K562 (cell line): ENCODE results near the gene TMEM260. TPM values are rescaled to one million over a fixed set of nuclear protein-coding genes. Genes with fewer than 3 reads are reported as not detected.

Experiments used
- ATAC-seq: fragments of 200-7000 bp; cut with Tn5 transposase; 3 replicates; pipeline ENCODE4 v1.9.1; 2020; ENCODE audit warnings: moderate library complexity
- BruUV-seq: library from RNA; stranded (reverse); fragments of 400-500 nt; replicated peaks from 2 replicates; lab custom pipeline; 2021; lab: Mats Ljungman, UMichigan
- CTCF ChIA-PET: fragments of 300-600 bp; formaldehyde crosslinking; extraction: SDS; loops from one replicate; lab custom pipeline; 2021; ENCODE audit warnings: low intra/inter-chr PET ratio; lab: Yijun Ruan, JAX
- POLR2A ChIA-PET: fragments of 300-600, 350-650 bp; sonication (Branson Sonifier 250); formaldehyde crosslinking; extraction: SDS; loops from one replicate; lab custom pipeline; 2021; ENCODE audit warnings: antibody characterized with exemption, inconsistent platforms; lab: Yijun Ruan, JAX
- DNase-seq, 4 experiments: peaks; one replicate each; pipeline versions ENCODE4 v3.0.0 to v3.0.0-alpha.2; 2011 to 2018; ENCODE audit warnings: low spot score in 3 of 4, mixed read lengths in 3 of 4; ENCODE audit errors: extremely low read depth in 1 of 4
- FAIRE-seq: peaks from 2 replicates; lab custom pipeline; 2011; peaks lifted over from hg19 to GRCh38; lab: Jason Lieb, UNC
- H2AFZ ChIP-seq: 2 replicates; pipeline ENCODE4 v1.6.0; 2011; ENCODE audit warnings: low read depth, low read length, control low read depth, inconsistent platforms
- H3K27ac ChIP-seq: fragments of 200-600 bp; 3 replicates; pipeline ENCODE4 v1.8.0; 2011; ENCODE audit warnings: low read depth, mild to moderate bottlenecking, control low read depth, inconsistent platforms, low read length, moderate library complexity, mixed read lengths; ENCODE audit errors: extremely low read depth
- H3K27me3 ChIP-seq, 2 experiments: fragments of 300-600 bp in 1 of 2; 2 replicates in 1 of 2; 3 replicates in 1 of 2; pipeline versions ENCODE4 v1.6.0 to v1.8.0; 2011; ENCODE audit warnings: inconsistent platforms in 2 of 2, low read length in 2 of 2, mild to moderate bottlenecking in 1 of 2, mixed read lengths in 1 of 2, moderate library complexity in 1 of 2; ENCODE audit not compliant: control insufficient read depth in 2 of 2, insufficient read depth in 2 of 2
- H3K36me3 ChIP-seq: fragments of 300-600 bp; 3 replicates; pipeline ENCODE4 v1.8.0; 2011; ENCODE audit warnings: mild to moderate bottlenecking, low read length, inconsistent platforms; ENCODE audit not compliant: control insufficient read depth, insufficient read depth
- H3K4me1 ChIP-seq, 2 experiments: fragments of 200-600 bp in 1 of 2; replicated peaks in 1 of 2; 2 replicates in 1 of 2; 3 replicates in 1 of 2; pipeline versions ENCODE4 v1.5.1 to v1.8.0; 2011; ENCODE audit warnings: inconsistent platforms in 2 of 2, low read length in 2 of 2, mild to moderate bottlenecking in 1 of 2, mixed read lengths in 1 of 2, moderate library complexity in 1 of 2; ENCODE audit not compliant: control insufficient read depth in 2 of 2, insufficient read depth in 2 of 2
- H3K4me2 ChIP-seq: 2 replicates; pipeline ENCODE4 v1.6.1; 2011; ENCODE audit warnings: low read length, control low read depth, inconsistent platforms, mixed read lengths; ENCODE audit not compliant: insufficient read depth
- H3K4me3 ChIP-seq: fragments of 200-600 bp; sonication (generic), shearing (Covaris generic); 2 replicates; pipeline ENCODE4 v1.5.1; 2016; ENCODE audit warnings: control low read depth, inconsistent platforms
- H3K79me2 ChIP-seq: fragments of 200-600 bp; 3 replicates; pipeline ENCODE4 v1.8.0; 2011; ENCODE audit warnings: low read length, inconsistent platforms; ENCODE audit not compliant: control insufficient read depth, insufficient read depth
- H3K9ac ChIP-seq, 2 experiments: 2 replicates each; pipeline versions ENCODE4 v1.6.0 to v1.6.1; 2011; ENCODE audit warnings: low read depth in 2 of 2, low read length in 2 of 2, control low read depth in 1 of 2, inconsistent platforms in 1 of 2, mild to moderate bottlenecking in 1 of 2, mixed read lengths in 1 of 2; ENCODE audit not compliant: insufficient read depth in 1 of 2
- H3K9me1 ChIP-seq: one replicate; pipeline ENCODE4 v1.6.0; 2011; ENCODE audit warnings: inconsistent platforms, mild to moderate bottlenecking, low read length, moderate library complexity; ENCODE audit not compliant: control insufficient read depth, insufficient read depth
- H3K9me3 ChIP-seq: replicated peaks from 2 replicates; pipeline ENCODE4 v1.5.1; 2011; ENCODE audit warnings: low read depth, low read length, inconsistent platforms; ENCODE audit not compliant: control insufficient read depth, insufficient read depth
- H4K20me1 ChIP-seq: replicated peaks from 2 replicates; pipeline ENCODE4 v1.6.1; 2011; ENCODE audit warnings: low read length, inconsistent platforms, mixed read lengths; ENCODE audit not compliant: control insufficient read depth, insufficient read depth
- ARNT ChIP-seq, 2 experiments: fragments of 450-650 bp; IDR thresholded peaks; 2 replicates each; pipeline ENCODE4 v1.6.1; 2016; ENCODE audit warnings: mild to moderate bottlenecking in 1 of 2
- C11orf30 ChIP-seq: fragments of 450-650 bp; IDR thresholded peaks from 2 replicates; pipeline ENCODE4 v1.6.1; 2016; ENCODE audit warnings: low read depth, mild to moderate bottlenecking
- GTF2F1 ChIP-seq: IDR thresholded peaks from 2 replicates; pipeline ENCODE4 v1.6.1; 2011; ENCODE audit warnings: low read depth, low read length, improper control_type of control experiment
- HLTF ChIP-seq: fragments of 450-650 bp; IDR thresholded peaks from 2 replicates; pipeline ENCODE4 v1.6.1; 2016
- HNRNPLL ChIP-seq: fragments of 200-400 bp; formaldehyde crosslinking; IDR thresholded peaks from 2 replicates; pipeline ENCODE4 v1.6.1; 2017; ENCODE audit warnings: low read length, low read depth, mild to moderate bottlenecking; ENCODE audit not compliant: poor library complexity, severe bottlenecking
- NRF1 ChIP-seq, 2 experiments: fragments of 450-650 bp; IDR thresholded peaks in 1 of 2; conservative IDR thresholded peaks in 1 of 2; 2 replicates each; pipeline ENCODE4 v1.6.1; 2014; ENCODE audit warnings: mild to moderate bottlenecking in 2 of 2
- POLR2H ChIP-seq: IDR thresholded peaks from 2 replicates; pipeline ENCODE4 v1.6.1; 2016; ENCODE audit warnings: missing genetic modification characterization, low read depth, mild to moderate bottlenecking, control low read depth, missing compliant biosample characterization, moderate library complexity
- RUNX1 ChIP-seq: sonication (generic); IDR thresholded peaks from 2 replicates; pipeline ENCODE4 v1.6.1; 2016; ENCODE audit warnings: antibody characterized with exemption, low read depth
- SNIP1 ChIP-seq: fragments of 450-650 bp; IDR thresholded peaks from 2 replicates; pipeline ENCODE4 v1.7.1; 2017; ENCODE audit warnings: low read depth, mild to moderate bottlenecking
- SRSF1 ChIP-seq: fragments of 200-400 bp; formaldehyde crosslinking; IDR thresholded peaks from 2 replicates; pipeline ENCODE4 v1.6.1; 2017; ENCODE audit warnings: mild to moderate bottlenecking, low read depth, low read length, moderate library complexity
- SRSF7 ChIP-seq: fragments of 200-400 bp; formaldehyde crosslinking; optimal IDR thresholded peaks from 2 replicates; pipeline ENCODE3; 2017; ENCODE audit warnings: mild to moderate bottlenecking, low read depth, low read length
- STAT5A ChIP-seq: IDR thresholded peaks from 2 replicates; pipeline ENCODE4 v1.6.1; 2012; ENCODE audit warnings: low read length, inconsistent platforms, borderline replicate concordance
- TCF7L2 ChIP-seq: fragments of 150-350 bp; IDR thresholded peaks from 2 replicates; pipeline ENCODE4 v1.6.1; 2016; ENCODE audit warnings: low read depth, mild to moderate bottlenecking, low read length, moderate library complexity
- ZBTB1 ChIP-seq: sonication (generic); formaldehyde crosslinking; IDR thresholded peaks from 2 replicates; pipeline ENCODE4 v1.8.1; 2023; ENCODE audit warnings: missing genetic modification reagents, low read depth, mild to moderate bottlenecking, borderline replicate concordance
- ZNF140 ChIP-seq: fragments of 250-450 bp; sonication (Bioruptor Pico); IDR thresholded peaks from 2 replicates; pipeline ENCODE4 v1.8.0; 2021; ENCODE audit warnings: moderate library complexity, mild to moderate bottlenecking, inconsistent platforms
- ZNF311 ChIP-seq: fragments of 250-450 bp; sonication (Bioruptor Pico); IDR thresholded peaks from 2 replicates; pipeline ENCODE4 v1.4.0; 2020; ENCODE audit warnings: mild to moderate bottlenecking, moderate library complexity
- ZSCAN32 ChIP-seq: fragments of 450-650 bp; formaldehyde crosslinking; IDR thresholded peaks from 2 replicates; pipeline ENCODE4 v1.4.0; 2020; ENCODE audit warnings: mild to moderate bottlenecking, moderate library complexity
- WGBS: fragments of 100-300 bp; shearing (Covaris generic); methylation state at CpG from one replicate; pipeline ENCODE4 v1.1.6; 2016; ENCODE audit warnings: low coverage, mixed read lengths; ENCODE audit not compliant: insufficient coverage; ENCODE audit errors: missing lambda C conversion rate; 5-methylcytosine and 5-hydroxymethylcytosine counted together
- in situ Hi-C: fragments of 300-500 bp; cut with MboI; formaldehyde crosslinking; loops from 4 replicates; pipeline ENCODE4 v1.15.0; 2018; ENCODE audit warnings: inconsistent platforms, mixed read lengths
- intact Hi-C: fragments of 100-400 bp; cut with micrococcal nuclease; formaldehyde crosslinking; loops from 2 replicates; pipeline ENCODE4 v1.14.2; 2022
- polyA plus RNA-seq, 8 experiments: library from polyadenylated mRNA; depleted of rRNA in 4 of 8; stranded (reverse) in 5 of 8; unstranded in 3 of 8; fragments of >200 nt; fragmentation: Nextera tagmentation in 2 of 8; fragmentation: Illumina TruSeq in 1 of 8; extraction: Ambion mirVana in 2 of 8; extraction: Trizol in 1 of 8; gene quantifications; 2 replicates each; pipeline versions ENCODE4 v1.2.1 to v1.2.3, GENCODE V29; 2011 to 2014; ENCODE audit warnings: inconsistent platforms in 1 of 8, missing spikeins in 1 of 8
- total RNA-seq, 7 experiments: library from RNA; depleted of rRNA in 6 of 7; stranded (reverse); fragments of >200 nt in 6 of 7; fragmentation: Illumina TruSeq in 2 of 7; extraction: Trizol in 2 of 7; gene quantifications; 2 replicates each; pipeline versions ENCODE4 v1.2.1 to v1.2.3, GENCODE V29; 2011 to 2021; ENCODE audit warnings: low replicate concordance in 1 of 7
- TF ChIP-seq, protein P1 (sequence below): fragments of 450-650 bp; IDR thresholded peaks from 2 replicates; pipeline ENCODE4 v1.7.0; 2016; ENCODE audit warnings: borderline replicate concordance

The TMEM260 gene
- total and polyA plus RNA-seq, 9 of the 15 experiments (the other 6 are each of a cell fraction or from before 2014, with no cell fraction given): 2.2 to 9.4 (median 6.0) TPM

DNA sequence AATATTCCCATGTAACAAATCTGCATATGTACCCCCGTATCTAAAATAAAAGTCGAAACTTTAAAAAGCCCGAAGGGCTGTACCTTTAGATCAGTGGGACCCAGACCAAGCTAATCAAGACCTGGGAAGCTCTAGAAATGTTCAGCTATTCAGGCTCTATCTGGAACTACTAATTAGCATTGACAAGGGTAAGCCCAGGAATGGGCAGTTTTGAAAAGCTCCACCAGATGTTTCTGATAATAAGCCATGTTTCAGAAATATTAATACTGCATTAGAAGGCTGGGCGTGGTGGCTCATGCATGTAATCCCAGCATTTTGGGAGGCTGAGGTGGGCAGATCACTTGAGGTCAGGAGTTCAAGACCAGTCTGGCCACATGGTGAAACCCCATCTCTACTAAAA lies 20.4 kb upstream of the TMEM260 start:
- WGBS: 0% methylated on average over 4 of the region's 4 CpGs
- no TSS peak for BruUV-seq
- Histone ChIP-seq H3K27me3 (no peaks in the 10 kb centered on the region; a peak in 1 of 5 replicates), H3K4me2 (no peak overlapping the region), H3K79me2 (no peaks in the 10 kb centered on the region), H3K27ac (no peak overlapping the region), H3K36me3 (no peaks in the 10 kb centered on the region), H3K9ac (no peak overlapping the region), H3K4me1 (no peaks in the 10 kb centered on the region; a peak in 2 of 5 replicates), H2AFZ (no peak overlapping the region), H4K20me1 (no peaks in the 10 kb centered on the region), H3K9me3 (no peaks in the 10 kb centered on the region), H3K4me3 (no peak overlapping the region), H3K9me1 (no peaks in the 10 kb centered on the region)
- no peak for DNase-seq
- ChIA-PET CTCF (no interaction called here), POLR2A (interaction anchor here (0.6 to 1.3 kb wide), 2 partner anchors 30 to 1967 kb away, joined by 3 read pairs; no protein-coding TSS in a partner anchor)
- intact Hi-C loops: loop anchor here (5.0 kb wide), 2 partner anchors 103 to 758 kb away; no protein-coding TSS in a partner anchor
- ATAC-seq: no peak
- in situ Hi-C loops: loop anchor here (10.0 to 25.0 kb wide), 2 partner anchors 503 to 756 kb away; no protein-coding TSS in a partner anchor
- TF ChIP-seq GTF2F1 (no peak), HNRNPLL (no peak), ZNF140 (no peak), TCF7L2 (no peak), NRF1 (conservative IDR thresholded peaks at IDR 0.05 in 1 of 2, IDR thresholded peaks at IDR 0.05 in 1 of 2) (no peak), ZBTB1 (CRISPR knock-in tag) (no peak), SRSF1 (no peak), SRSF7 (no peak), ZNF311 (CRISPR knock-in tag) (no peak), C11orf30 (no peak), ZSCAN32 (CRISPR knock-in tag) (no peak), RUNX1 (no peak), HLTF (no peak), POLR2H (tag) (no peak), SNIP1 (no peak), STAT5A (no peak), ARNT (IDR thresholded peaks at IDR 0.05) (no peak)
- TF ChIP-seq, protein P1, sequence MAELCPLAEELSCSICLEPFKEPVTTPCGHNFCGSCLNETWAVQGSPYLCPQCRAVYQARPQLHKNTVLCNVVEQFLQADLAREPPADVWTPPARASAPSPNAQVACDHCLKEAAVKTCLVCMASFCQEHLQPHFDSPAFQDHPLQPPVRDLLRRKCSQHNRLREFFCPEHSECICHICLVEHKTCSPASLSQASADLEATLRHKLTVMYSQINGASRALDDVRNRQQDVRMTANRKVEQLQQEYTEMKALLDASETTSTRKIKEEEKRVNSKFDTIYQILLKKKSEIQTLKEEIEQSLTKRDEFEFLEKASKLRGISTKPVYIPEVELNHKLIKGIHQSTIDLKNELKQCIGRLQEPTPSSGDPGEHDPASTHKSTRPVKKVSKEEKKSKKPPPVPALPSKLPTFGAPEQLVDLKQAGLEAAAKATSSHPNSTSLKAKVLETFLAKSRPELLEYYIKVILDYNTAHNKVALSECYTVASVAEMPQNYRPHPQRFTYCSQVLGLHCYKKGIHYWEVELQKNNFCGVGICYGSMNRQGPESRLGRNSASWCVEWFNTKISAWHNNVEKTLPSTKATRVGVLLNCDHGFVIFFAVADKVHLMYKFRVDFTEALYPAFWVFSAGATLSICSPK: no peak
- no peak for FAIRE-seq
